NCI-H2029 (cell line): ENCODE results near the gene ALX4.
A peak's percentile ranks its signal among the peaks of the same experiment; 100 is the strongest.

ENCODE experiments used
- DNase-seq: peaks from one replicate; lab custom pipeline; 2025; lab: John Stamatoyannopoulos, UW

Gene ALX4

GRCh38 chr11:44335052-44335760, 25.3 kb upstream of the ALX4 start:
- DNase-seq, result no peak

DNA sequence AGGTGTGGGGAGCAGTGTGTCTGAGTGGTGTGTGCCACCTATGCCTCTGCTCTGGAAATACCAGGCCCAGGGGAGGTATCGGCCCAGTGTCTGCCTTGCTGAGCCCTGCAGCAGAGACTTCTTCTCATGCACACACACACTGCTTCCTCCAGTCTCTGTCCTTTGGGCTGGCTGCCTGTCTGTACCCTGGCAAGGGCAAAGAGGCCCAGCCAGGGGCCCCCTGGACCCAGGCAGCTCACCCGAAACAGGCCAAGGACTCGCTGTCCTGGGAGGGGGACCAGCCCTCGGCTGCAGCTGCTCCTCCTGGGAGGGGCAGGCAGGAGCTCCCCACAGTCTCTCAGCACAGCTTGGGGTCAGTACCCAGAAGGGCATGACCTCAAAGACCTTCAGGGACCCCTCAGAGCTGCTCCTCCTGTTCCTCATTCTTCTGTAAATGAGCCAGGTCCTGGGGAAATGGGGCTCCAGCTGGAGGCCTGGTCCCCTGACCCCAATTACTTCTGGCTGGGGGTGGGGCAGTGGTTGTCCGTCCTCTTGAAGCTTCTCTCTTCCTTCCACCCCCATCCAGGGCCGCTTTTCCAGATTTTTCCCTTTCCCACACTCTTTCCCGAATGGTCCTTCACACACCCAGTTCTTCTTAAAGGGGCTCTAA, 24.5 kb upstream of the ALX4 start:
- no peak for DNase-seq

GRCh38 chr11:44333271-44334218, 23.6 kb upstream of the ALX4 start:
- no peak for DNase-seq

GRCh38 chr11:44332665-44333064, 22.7 kb upstream of the ALX4 start:
- DNase-seq, result no peak

- DNase-seq, result peak; percentile 29
Observed at GRCh38 chr11:44329472-44330230, 19.7 kb upstream of the ALX4 start.

DNA sequence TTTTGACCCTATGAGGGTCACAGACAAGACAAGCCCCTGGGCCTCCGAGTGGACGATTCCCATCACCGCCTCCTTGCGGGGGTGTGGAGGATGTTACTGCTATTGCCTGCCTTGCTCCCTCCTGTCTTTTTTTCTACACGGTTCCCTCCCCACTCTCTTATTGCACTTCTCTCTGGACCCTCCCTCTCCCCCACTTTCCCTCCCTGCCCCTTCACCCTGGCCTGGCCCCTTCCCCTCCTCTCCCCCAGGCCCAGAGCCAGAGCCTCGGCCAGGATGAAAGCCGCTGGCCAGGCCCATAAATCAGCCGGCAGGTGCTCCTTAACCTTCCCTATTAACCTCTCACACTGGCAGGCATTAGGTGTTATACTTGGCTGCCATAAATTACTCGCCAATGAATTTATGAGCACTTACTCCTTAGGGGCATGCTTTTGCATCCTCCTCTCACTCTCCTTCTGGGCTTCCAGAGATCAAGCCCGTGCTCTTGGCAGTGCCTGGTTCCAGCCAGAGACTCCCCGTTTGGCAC, 18.3 kb upstream of the ALX4 start:
- DNase-seq, result no peak

DNA sequence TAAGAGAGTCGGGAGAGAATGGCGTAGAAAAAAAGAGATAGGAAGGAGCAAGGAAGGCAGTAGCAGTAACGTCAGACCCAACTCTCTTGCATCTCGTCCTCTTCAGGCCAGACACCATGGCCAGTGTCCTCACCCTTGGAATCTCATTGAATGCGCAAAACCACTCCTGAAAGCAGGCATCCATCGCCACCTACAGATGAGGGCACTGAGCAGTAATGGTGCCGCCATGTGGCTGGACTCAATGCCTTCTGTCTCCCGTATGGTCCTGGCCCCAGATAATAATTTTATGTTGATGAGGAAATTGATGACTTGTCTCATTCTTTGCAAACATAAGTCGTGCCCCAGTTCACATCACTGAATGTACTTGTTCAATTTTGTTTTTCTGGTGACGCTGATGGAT, 17.8 kb upstream of the ALX4 start:
- no peak for DNase-seq

DNA sequence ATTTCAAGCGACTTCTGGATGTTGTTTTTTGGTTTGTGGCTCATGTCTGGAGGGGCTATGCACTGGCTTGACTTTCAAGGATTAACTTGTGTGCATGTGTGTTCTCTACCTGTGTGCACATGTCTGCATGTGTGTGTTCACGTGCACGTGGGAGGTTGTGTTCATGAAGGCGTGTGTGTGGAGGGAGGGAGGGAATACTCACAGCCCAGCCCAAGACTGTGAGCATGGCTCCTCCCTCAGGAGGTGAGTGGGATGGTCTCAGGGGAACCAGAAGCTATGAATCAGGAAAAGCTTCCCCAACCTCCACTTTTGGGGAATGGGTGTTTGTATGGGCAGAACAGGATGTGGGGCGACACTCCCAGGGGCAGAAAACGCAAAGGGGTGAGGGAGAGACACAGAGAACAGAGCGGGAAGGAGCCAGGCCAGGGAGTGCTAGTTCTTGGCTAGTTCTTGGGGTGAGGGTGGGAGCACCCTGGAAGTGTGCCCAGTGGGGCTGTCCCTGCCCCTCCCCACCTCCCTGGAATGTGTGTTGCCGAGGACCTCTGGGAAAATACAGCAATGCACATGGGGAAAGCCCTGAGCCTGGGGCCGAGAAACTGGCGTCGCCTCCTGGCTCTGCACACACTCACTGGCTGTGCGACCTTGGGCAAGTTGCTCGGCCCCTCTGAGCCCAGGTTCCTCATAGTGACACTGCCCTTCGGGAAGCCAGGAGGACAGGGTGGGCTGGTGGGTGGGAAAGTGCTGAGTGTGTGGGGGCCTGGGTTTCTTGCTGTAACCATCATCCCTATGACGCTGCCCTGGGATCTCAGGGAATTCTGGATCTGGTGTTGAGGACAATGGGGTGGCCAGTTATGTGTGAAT, 16.9 kb upstream of the ALX4 start:
- DNase-seq, result no peak

DNA sequence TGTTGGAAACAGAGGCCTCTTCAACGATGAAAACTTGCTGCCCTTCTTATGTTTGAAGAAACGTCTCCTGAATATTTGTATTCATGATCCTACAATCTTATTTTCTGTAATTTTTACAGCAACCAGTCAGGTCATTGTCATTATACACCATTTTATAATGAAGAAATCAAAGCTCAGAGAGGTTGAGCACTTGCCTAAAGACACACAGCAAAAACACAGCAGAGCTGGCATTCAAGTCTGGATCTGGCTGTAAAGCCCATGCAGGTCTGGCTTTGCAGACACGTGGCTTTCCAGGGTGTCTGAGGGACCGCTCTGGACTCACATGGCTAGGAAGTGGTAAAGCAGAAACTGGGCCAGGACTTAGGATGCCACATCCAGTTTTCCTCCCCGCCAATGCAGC, 15.8 kb upstream of the ALX4 start:
- DNase-seq, result no peak

GRCh38 chr11:44324749-44325525, 15.0 kb upstream of the ALX4 start:
- DNase-seq, result peak; percentile 43

DNA sequence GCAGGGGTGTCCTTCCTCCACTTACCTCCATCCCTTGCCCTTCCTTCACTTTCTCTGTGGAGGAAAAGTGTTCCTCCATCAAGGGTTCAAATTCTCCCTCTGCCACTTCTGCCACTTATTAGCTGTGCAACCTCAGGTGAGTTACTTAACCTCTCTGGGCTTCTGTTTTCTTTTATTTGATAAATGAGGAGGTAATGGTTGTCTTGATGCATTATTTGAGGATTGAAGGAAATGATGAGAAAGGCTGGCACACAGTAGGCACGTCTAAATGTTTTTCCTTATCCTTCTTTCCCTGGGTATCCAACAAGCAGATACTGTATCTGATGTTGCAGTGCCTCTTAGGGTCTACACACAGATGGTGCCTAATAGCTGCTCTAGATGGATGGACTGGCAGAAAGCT, 14.3 kb upstream of the ALX4 start:
- no peak for DNase-seq

DNA sequence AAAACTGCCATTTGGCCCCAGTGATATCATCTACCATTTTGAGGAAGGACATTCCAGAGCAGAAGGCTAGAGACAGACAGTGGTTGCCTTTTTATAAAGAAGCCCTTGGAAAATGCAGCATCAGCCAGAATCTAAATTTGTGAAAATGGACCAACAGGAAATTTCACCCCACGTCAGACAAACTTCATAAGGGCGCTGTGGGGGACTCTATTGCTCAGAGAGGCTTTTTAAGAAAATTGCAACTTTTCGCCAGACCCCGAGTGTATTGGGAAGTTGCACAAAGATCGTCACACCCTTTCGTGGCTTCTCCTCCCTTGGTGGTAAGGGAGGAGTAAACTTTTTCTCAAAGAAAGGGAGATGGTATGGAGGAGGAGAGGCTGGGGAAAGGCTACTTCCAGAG, 12.3 kb upstream of the ALX4 start:
- DNase-seq, result no peak

DNA sequence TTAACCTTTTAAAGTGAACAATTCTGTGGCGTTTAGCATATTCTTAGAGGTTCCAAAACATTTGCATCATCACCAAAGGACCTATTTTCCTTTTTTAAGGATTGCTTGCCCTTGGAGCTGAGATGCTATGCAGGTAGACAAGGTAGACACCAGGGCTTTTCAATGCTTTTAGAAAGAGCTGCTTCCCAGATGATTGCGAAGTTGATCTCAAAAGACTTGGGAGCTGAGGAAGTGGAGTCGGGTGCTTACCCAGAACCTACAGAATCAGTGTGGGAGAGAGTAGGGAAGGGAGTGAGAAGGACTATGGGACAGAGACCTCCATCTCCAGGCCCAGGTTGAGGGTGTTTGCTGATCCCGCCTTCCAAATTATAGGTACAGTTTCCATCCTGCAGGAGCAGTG, 11.1 kb upstream of the ALX4 start:
- DNase-seq, result no peak

DNA sequence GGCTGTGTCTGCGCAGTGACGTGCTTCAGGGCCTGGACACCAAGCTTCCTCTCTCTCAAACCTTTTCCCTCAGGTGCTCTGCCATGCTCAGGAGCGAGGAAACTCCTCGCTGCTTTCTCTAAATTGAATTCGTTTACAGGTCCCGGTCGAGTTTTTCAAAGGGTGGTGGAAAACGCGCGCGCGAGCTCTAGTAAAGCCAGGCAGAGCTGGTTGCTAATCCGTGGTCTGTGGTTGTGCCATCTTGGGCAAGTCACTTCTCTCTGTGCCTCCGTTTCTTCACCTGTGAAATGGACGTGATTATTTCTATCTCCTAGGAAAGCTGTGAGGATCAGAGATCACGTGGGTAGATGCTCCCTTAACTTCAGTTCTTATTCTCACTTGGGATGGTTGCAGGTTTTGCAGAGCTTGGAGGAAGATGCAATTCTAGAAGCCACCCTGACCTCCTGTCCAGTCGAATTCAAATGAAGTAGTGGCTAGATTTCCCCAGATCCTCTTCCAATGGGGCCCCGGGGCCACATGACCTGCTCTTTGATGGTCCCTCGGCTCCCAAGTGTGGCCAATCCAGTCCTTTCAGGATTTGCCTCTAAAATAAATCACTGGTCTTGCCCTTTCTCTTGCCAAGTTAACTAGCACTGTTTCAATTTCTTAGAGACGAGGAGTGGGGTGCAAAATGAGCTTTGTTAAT, 10.5 kb upstream of the ALX4 start:
- DNase-seq, result no peak

GRCh38 chr11:44319552-44320288, 9.8 kb upstream of the ALX4 start:
- no peak for DNase-seq

DNA sequence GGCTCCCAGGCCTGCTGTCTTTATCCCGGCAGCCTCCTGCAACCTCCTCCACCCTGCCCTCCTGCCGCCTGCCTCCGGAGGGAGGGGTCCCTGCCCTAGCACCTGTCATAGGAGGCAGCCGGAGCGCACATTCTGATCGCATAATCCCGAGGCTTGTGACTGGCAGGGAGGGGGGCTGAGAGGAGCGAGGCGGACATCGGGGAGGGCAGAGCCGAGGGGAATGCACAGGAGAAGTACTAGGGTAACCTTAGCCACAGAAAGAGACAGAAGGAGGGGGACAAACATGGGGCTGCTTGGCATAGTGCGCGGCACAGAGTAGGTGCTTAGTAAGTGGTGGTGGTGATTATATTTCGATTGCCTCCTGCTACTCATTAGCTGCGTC, 9.2 kb upstream of the ALX4 start:
- no peak for DNase-seq

DNA sequence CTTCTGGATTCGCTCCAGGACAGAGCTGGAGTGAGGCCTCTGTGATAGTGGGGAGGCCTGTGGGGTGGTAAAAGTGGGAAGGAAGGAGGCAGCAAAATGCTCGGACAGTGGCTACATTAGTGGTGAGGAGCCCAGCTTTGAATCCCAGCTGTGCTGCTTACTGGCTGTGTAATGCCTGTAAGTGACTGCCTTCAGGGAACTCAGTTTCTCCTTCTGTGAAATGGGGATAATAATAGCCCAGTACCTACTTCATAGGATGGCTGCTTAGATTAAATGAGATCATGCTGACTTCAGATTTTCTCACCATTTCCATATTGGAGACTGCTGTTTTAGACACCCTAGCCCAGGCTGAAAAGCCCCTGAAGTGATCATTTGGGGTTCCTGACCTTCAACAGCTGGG, 8.4 kb upstream of the ALX4 start:
- DNase-seq, result no peak

GRCh38 chr11:44316659-44317240, 6.8 kb upstream of the ALX4 start:
- peak; percentile 83 for DNase-seq
